Fibroblast of lung (primary cell): Measurements from ENCODE around the gene CEBPE.

Experiments
- EZH2 ChIP-seq: IDR thresholded peaks from 2 replicates; pipeline ENCODE4 v1.5.1; 2012; ENCODE audit warnings: low read length, control low read depth, mild to moderate bottlenecking; ENCODE audit errors: missing control alignments
- TF ChIP-seq, protein P1 (sequence below), 2 donors: IDR thresholded peaks in 1 of 2; conservative IDR thresholded peaks in 1 of 2; 1 replicate in 1 of 2; 2 replicates in 1 of 2; pipeline ENCODE4 v1.5.1; 2011 to 2012; ENCODE audit warnings: low read length in 2 of 2, control low read depth in 1 of 2, inconsistent platforms in 1 of 2, low read depth in 1 of 2, mild to moderate bottlenecking in 1 of 2

DNA sequence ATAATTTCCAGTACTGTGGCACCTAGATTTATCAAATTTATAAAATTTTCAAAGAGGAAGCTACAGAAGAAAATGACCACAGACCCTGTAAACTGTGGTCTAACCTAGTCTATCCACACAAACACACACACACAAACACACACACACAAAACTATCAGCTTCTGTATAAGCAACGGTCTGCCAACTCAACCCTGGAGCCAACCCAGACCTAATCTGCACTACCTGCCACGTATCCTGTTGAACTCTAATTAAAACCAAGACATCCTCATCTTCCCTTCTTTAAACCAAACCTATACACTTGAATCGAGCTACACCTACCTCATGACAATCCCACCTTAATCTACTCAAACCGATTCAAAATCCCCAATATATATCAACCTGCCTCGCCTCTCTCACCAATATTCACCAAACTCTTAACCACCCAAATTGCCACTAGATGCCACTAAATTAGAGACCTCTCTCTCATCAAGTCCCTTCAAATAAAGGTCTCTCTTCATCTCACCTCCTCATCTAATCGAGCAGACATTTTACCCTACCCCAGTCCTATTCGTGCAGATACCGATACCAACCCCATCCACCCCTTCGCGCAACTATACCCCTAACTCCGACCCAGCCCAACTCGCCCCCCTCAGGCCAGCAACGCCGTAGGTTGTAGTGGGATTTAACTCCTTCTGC, 24.9 kb downstream of the CEBPE start:
- TF ChIP-seq, protein P1, sequence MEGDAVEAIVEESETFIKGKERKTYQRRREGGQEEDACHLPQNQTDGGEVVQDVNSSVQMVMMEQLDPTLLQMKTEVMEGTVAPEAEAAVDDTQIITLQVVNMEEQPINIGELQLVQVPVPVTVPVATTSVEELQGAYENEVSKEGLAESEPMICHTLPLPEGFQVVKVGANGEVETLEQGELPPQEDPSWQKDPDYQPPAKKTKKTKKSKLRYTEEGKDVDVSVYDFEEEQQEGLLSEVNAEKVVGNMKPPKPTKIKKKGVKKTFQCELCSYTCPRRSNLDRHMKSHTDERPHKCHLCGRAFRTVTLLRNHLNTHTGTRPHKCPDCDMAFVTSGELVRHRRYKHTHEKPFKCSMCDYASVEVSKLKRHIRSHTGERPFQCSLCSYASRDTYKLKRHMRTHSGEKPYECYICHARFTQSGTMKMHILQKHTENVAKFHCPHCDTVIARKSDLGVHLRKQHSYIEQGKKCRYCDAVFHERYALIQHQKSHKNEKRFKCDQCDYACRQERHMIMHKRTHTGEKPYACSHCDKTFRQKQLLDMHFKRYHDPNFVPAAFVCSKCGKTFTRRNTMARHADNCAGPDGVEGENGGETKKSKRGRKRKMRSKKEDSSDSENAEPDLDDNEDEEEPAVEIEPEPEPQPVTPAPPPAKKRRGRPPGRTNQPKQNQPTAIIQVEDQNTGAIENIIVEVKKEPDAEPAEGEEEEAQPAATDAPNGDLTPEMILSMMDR (conservative IDR thresholded peaks at IDR 0.05 in 1 of 2, IDR thresholded peaks at IDR 0.05 in 1 of 2; ENCODE audit: low read depth in 1 of 2, low read length in 2 of 2), result peak; percentile 27
- no peak for TF ChIP-seq EZH2
